GM12878 (cell line): ENCODE results near the gene CFAP54. TPM values are rescaled to one million over a fixed set of nuclear protein-coding genes. Genes with fewer than 3 reads are reported as not detected.

Source experiments
- ATAC-seq: fragments of 200-7000 bp; cut with Tn5 transposase; 3 replicates; pipeline ENCODE4 v1.9.1; 2020; ENCODE audit warnings: mild to moderate bottlenecking, moderate library complexity
- BruUV-seq: library from RNA; stranded (reverse); fragments of 400-500 nt; replicated peaks from 2 replicates; lab custom pipeline; 2021; lab: Mats Ljungman, UMichigan
- CTCF ChIA-PET: fragments of 300-600 bp; sonication (Branson Sonifier 250); formaldehyde crosslinking; extraction: SDS; loops from one replicate; lab custom pipeline; 2021; ENCODE audit warnings: inconsistent platforms; lab: Yijun Ruan, JAX
- POLR2A ChIA-PET: fragments of 350-600 bp; formaldehyde crosslinking; extraction: SDS; loops from one replicate; lab custom pipeline; 2021; ENCODE audit warnings: inconsistent platforms; lab: Charles Lee
- RAD21 ChIA-PET: fragments of 300-600 bp; sonication (Branson Sonifier 250); formaldehyde crosslinking; loops from one replicate; lab custom pipeline; 2023; ENCODE audit warnings: antibody characterized with exemption; ENCODE audit not compliant: unreplicated experiment; lab: Charles Lee
- SMC1A ChIA-PET: fragments of 300-600 bp; sonication (Branson Sonifier 250); formaldehyde crosslinking; loops from one replicate; lab custom pipeline; 2023; ENCODE audit not compliant: unreplicated experiment, uncharacterized antibody; lab: Charles Lee
- DNase-seq: peaks from one replicate; pipeline ENCODE4 v3.0.0-alpha.2; 2011; ENCODE audit warnings: low read depth, low spot score
- FAIRE-seq: peaks from 3 replicates; lab custom pipeline; 2011; peaks lifted over from hg19 to GRCh38; lab: Jason Lieb, UNC
- H2AFZ ChIP-seq: 2 replicates; pipeline ENCODE4 v1.6.0; 2011; ENCODE audit warnings: low read depth, low read length, control low read depth; ENCODE audit not compliant: control insufficient read depth
- H3K27ac ChIP-seq: 2 replicates; pipeline ENCODE4 v1.5.1; 2011; ENCODE audit warnings: control low read depth; ENCODE audit not compliant: control insufficient read depth, insufficient read depth
- H3K27me3 ChIP-seq, 2 experiments: replicated peaks in 1 of 2; 2 replicates each; pipeline versions ENCODE4 v1.6.0 to v1.6.1; 2011; ENCODE audit warnings: low read length in 1 of 2; ENCODE audit not compliant: control insufficient read depth in 2 of 2, insufficient read depth in 2 of 2
- H3K36me3 ChIP-seq, 2 experiments: 2 replicates each; pipeline ENCODE4 v1.5.1; 2011; ENCODE audit warnings: low read length in 1 of 2; ENCODE audit not compliant: control insufficient read depth in 2 of 2, insufficient read depth in 2 of 2
- H3K4me1 ChIP-seq: 2 replicates; pipeline ENCODE4 v1.6.1; 2011; ENCODE audit warnings: mild to moderate bottlenecking, low read length, moderate library complexity, mixed read lengths; ENCODE audit not compliant: control insufficient read depth, insufficient read depth
- H3K4me2 ChIP-seq: 2 replicates; pipeline ENCODE4 v1.6.0; 2011; ENCODE audit warnings: control low read depth; ENCODE audit not compliant: control insufficient read depth, insufficient read depth
- H3K4me3 ChIP-seq: fragments of 200-600 bp; sonication (generic); 2 replicates; pipeline ENCODE4 v1.5.1; 2016
- H3K79me2 ChIP-seq: 2 replicates; pipeline ENCODE4 v1.6.0; 2011; ENCODE audit warnings: low read length; ENCODE audit not compliant: control insufficient read depth, insufficient read depth
- H3K9ac ChIP-seq: 2 replicates; pipeline ENCODE4 v1.8.0; 2011; ENCODE audit warnings: low read length, control low read depth, mixed read lengths; ENCODE audit not compliant: control insufficient read depth, insufficient read depth
- H3K9me3 ChIP-seq: replicated peaks from 3 replicates; pipeline ENCODE4 v1.5.1; 2011; ENCODE audit warnings: mild to moderate bottlenecking, low read length; ENCODE audit not compliant: control insufficient read depth, insufficient read depth
- H4K20me1 ChIP-seq: 2 replicates; pipeline ENCODE4 v1.6.0; 2011; ENCODE audit not compliant: control insufficient read depth, insufficient read depth
- ASH2L ChIP-seq: fragments of 300-600, 200-600 bp; sonication (generic); IDR thresholded peaks from 2 replicates; pipeline ENCODE4 v1.6.1; 2017; ENCODE audit warnings: low read depth, mild to moderate bottlenecking, borderline replicate concordance
- CREB1 ChIP-seq: IDR thresholded peaks from 2 replicates; pipeline ENCODE4 v1.6.1; 2012; ENCODE audit warnings: low read depth, mild to moderate bottlenecking, inconsistent platforms
- DPF2 ChIP-seq: fragments of 450-650 bp; IDR thresholded peaks from 2 replicates; pipeline ENCODE4 v1.6.1; 2017; ENCODE audit warnings: mild to moderate bottlenecking
- ESRRA ChIP-seq: IDR thresholded peaks from 2 replicates; pipeline ENCODE4 v1.6.1; 2012; ENCODE audit warnings: mild to moderate bottlenecking, low read length, improper control_type of control experiment
- FOS ChIP-seq: IDR thresholded peaks from 3 replicates; pipeline ENCODE4 v1.6.1; 2011; ENCODE audit warnings: borderline replicate concordance; ENCODE audit not compliant: insufficient read length; ENCODE audit errors: extremely low read depth
- HDAC6 ChIP-seq: fragments of 200-600 bp; sonication (generic); IDR thresholded peaks from one replicate; pipeline ENCODE4 v1.8.0; 2017; ENCODE audit warnings: antibody characterized with exemption; ENCODE audit not compliant: unreplicated experiment
- HDGF ChIP-seq: fragments of 450-650 bp; IDR thresholded peaks from 2 replicates; pipeline ENCODE4 v1.6.1; 2016; ENCODE audit warnings: antibody characterized with exemption
- KDM1A ChIP-seq: fragments of 200-600 bp; sonication (generic); IDR thresholded peaks from 2 replicates; pipeline ENCODE4 v1.6.1; 2016; ENCODE audit warnings: borderline replicate concordance
- MTA2 ChIP-seq: fragments of 450-650 bp; IDR thresholded peaks from 2 replicates; pipeline ENCODE4 v1.6.1; 2016; ENCODE audit warnings: low read depth, mild to moderate bottlenecking, moderate library complexity
- NFIC ChIP-seq: IDR thresholded peaks from 2 replicates; pipeline ENCODE4 v1.6.1; 2012; ENCODE audit warnings: low read depth, mild to moderate bottlenecking, inconsistent platforms, low read length, moderate library complexity
- NR2C1 ChIP-seq: fragments of 450-650 bp; IDR thresholded peaks from 2 replicates; pipeline ENCODE4 v1.6.1; 2017; ENCODE audit warnings: antibody characterized with exemption, mild to moderate bottlenecking, moderate library complexity
- RB1 ChIP-seq: fragments of 450-650 bp; formaldehyde crosslinking; IDR thresholded peaks from 2 replicates; pipeline ENCODE4 v1.6.1; 2017; ENCODE audit warnings: mild to moderate bottlenecking, borderline replicate concordance
- SMAD1 ChIP-seq: fragments of 450-650 bp; IDR thresholded peaks from 2 replicates; pipeline ENCODE4 v1.6.1; 2018; ENCODE audit warnings: mild to moderate bottlenecking, low read depth; ENCODE audit not compliant: partially characterized antibody
- SPI1 ChIP-seq: IDR thresholded peaks from 2 replicates; pipeline ENCODE4 v1.6.1; 2011; ENCODE audit warnings: low read depth, mild to moderate bottlenecking, low read length, moderate library complexity, borderline replicate concordance; ENCODE audit not compliant: insufficient read depth
- STAT1 ChIP-seq: fragments of 450-650 bp; conservative IDR thresholded peaks from 2 replicates; pipeline ENCODE4 v1.6.1; 2014; ENCODE audit warnings: antibody characterized with exemption, mild to moderate bottlenecking
- WRNIP1 ChIP-seq: IDR thresholded peaks from 2 replicates; pipeline ENCODE4 v1.6.1; 2011; ENCODE audit warnings: low read depth, low read length, improper control_type of control experiment, borderline replicate concordance
- ZNF217 ChIP-seq: fragments of 450-650 bp; IDR thresholded peaks from 2 replicates; pipeline ENCODE4 v1.6.1; 2017; ENCODE audit warnings: antibody characterized with exemption, mild to moderate bottlenecking
- WGBS: methylation state at CpG from one replicate; pipeline ENCODE4 v1.1.6; 2016; ENCODE audit warnings: low lambda C conversion rate; ENCODE audit not compliant: insufficient replicate concordance, insufficient coverage; ENCODE audit errors: missing lambda C conversion rate; 5-methylcytosine and 5-hydroxymethylcytosine counted together
- in situ Hi-C: fragments of 300-500 bp; cut with MboI; formaldehyde crosslinking; loops from 9 replicates; pipeline ENCODE4 v1.14.3; 2018; ENCODE audit warnings: mixed read lengths
- intact Hi-C: fragments of 100-400 bp; cut with micrococcal nuclease; formaldehyde crosslinking; loops from one replicate; pipeline ENCODE4 v1.14.2; 2022; ENCODE audit not compliant: unreplicated experiment
- polyA plus RNA-seq, 11 experiments: library from polyadenylated mRNA; depleted of rRNA in 4 of 11; unstranded in 6 of 11; stranded (reverse) in 5 of 11; fragments of >200 nt; fragmentation: Nextera tagmentation in 4 of 11; fragmentation: Illumina TruSeq in 1 of 11; extraction: Ambion mirVana in 4 of 11; extraction: Trizol in 1 of 11; gene quantifications; 1 replicate in 1 of 11; 2 replicates in 10 of 11; pipeline versions ENCODE4 v1.2.1 to v1.2.3, GENCODE V29; 2011 to 2016; ENCODE audit warnings: inconsistent platforms in 2 of 11, missing spikeins in 2 of 11, low read depth in 1 of 11
- total RNA-seq, 4 experiments: library from RNA; depleted of rRNA in 3 of 4; stranded (reverse); fragments of >200 nt in 3 of 4; fragmentation: Illumina TruSeq in 1 of 4; extraction: Trizol in 1 of 4; gene quantifications; 2 replicates each; pipeline versions ENCODE4 v1.2.1 to v1.2.3, GENCODE V29; 2013 to 2021
- TF ChIP-seq, protein P1 (sequence below): IDR thresholded peaks from 2 replicates; pipeline ENCODE4 v1.6.1; 2012; ENCODE audit warnings: low read length, inconsistent platforms
- TF ChIP-seq, protein P2 (sequence below): fragments of 450-650 bp; IDR thresholded peaks from 2 replicates; pipeline ENCODE4 v1.6.1; 2017; ENCODE audit warnings: borderline replicate concordance
- TF ChIP-seq, protein P3 (sequence below): IDR thresholded peaks from 2 replicates; pipeline ENCODE4 v1.6.1; 2011; ENCODE audit warnings: borderline replicate concordance, low read depth, mild to moderate bottlenecking, moderate library complexity, low read length; ENCODE audit not compliant: insufficient read depth, poor library complexity, severe bottlenecking
- TF ChIP-seq, protein P4 (sequence below): fragments of 450-650 bp; IDR thresholded peaks from 2 replicates; pipeline ENCODE4 v1.6.1; 2016; ENCODE audit warnings: mild to moderate bottlenecking

Gene CFAP54
- total and polyA plus RNA-seq, 10 of the 15 experiments (the other 5 are each of a cell fraction or from before 2014, with no cell fraction given): 0.19 to 1.5 (median 0.56) TPM

- TF ChIP-seq, protein P1, sequence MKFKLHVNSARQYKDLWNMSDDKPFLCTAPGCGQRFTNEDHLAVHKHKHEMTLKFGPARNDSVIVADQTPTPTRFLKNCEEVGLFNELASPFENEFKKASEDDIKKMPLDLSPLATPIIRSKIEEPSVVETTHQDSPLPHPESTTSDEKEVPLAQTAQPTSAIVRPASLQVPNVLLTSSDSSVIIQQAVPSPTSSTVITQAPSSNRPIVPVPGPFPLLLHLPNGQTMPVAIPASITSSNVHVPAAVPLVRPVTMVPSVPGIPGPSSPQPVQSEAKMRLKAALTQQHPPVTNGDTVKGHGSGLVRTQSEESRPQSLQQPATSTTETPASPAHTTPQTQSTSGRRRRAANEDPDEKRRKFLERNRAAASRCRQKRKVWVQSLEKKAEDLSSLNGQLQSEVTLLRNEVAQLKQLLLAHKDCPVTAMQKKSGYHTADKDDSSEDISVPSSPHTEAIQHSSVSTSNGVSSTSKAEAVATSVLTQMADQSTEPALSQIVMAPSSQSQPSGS: no peak
- TF ChIP-seq NFIC (no peak), STAT1 (no peak), SMAD1 (no peak), KDM1A (no peak), ZNF217 (no peak), ASH2L (no peak)
- TF ChIP-seq, protein P2, sequence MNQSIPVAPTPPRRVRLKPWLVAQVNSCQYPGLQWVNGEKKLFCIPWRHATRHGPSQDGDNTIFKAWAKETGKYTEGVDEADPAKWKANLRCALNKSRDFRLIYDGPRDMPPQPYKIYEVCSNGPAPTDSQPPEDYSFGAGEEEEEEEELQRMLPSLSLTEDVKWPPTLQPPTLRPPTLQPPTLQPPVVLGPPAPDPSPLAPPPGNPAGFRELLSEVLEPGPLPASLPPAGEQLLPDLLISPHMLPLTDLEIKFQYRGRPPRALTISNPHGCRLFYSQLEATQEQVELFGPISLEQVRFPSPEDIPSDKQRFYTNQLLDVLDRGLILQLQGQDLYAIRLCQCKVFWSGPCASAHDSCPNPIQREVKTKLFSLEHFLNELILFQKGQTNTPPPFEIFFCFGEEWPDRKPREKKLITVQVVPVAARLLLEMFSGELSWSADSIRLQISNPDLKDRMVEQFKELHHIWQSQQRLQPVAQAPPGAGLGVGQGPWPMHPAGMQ: no peak
Observed at GRCh38 chr12:96648923-96649322, 159.5 kb downstream of the CFAP54 start (continued).

DNA sequence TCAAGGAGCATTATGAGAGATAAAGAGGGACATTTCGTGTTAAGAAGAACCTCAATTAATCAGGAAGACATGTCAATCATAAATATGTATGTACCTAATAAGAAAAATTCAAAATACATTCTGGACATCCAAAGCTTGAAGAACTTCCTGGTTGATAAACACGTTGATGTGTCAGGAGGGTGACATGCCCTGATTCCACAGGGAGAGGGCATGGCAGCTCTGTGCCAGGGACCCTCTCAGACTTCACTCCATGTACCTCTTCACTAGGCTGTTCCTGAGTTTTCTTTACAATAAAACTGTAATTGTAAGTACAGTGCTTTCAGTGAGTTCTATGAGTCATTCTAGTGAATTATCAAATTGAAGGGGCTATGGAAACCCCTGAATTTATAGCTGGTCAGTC, 163.5 kb downstream of the CFAP54 start:
- no peak overlapping the region for H3K27ac ChIP-seq
- in situ Hi-C loops (no loop called here), intact Hi-C loops (no loop called here)
- H4K20me1 ChIP-seq: no peaks in the 10 kb centered on the region
- no peaks in the 10 kb centered on the region; a peak in 1 of 4 replicates for H3K27me3 ChIP-seq
- BruUV-seq: no TSS peak
- no peaks in the 10 kb centered on the region for H3K36me3 ChIP-seq
- ATAC-seq: no peak
- no peak overlapping the region for H3K4me3 ChIP-seq
- H3K4me1 ChIP-seq: no peaks in the 10 kb centered on the region
- ChIA-PET POLR2A (no interaction called here), CTCF (no interaction called here), SMC1A (no interaction called here), RAD21 (no interaction called here)
- no peak for FAIRE-seq
- H3K79me2 ChIP-seq: no peaks in the 10 kb centered on the region
- no peak overlapping the region for H3K9ac ChIP-seq
- 0% methylated on average over 2 of the region's 2 CpGs for WGBS
- no peaks in the 10 kb centered on the region for H3K9me3 ChIP-seq
- H2AFZ ChIP-seq: no peak overlapping the region
- no peak for DNase-seq
- no peak overlapping the region for H3K4me2 ChIP-seq
- TF ChIP-seq HDGF (no peak), ESRRA (no peak), STAT1 (no peak), FOS (no peak), DPF2 (no peak), RB1 (no peak), NR2C1 (no peak), CREB1 (no peak), SPI1 (no peak), WRNIP1 (no peak), MTA2 (no peak), HDAC6 (no peak)
- TF ChIP-seq, protein P3, sequence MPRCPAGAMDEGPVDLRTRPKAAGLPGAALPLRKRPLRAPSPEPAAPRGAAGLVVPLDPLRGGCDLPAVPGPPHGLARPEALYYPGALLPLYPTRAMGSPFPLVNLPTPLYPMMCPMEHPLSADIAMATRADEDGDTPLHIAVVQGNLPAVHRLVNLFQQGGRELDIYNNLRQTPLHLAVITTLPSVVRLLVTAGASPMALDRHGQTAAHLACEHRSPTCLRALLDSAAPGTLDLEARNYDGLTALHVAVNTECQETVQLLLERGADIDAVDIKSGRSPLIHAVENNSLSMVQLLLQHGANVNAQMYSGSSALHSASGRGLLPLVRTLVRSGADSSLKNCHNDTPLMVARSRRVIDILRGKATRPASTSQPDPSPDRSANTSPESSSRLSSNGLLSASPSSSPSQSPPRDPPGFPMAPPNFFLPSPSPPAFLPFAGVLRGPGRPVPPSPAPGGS: no peak
- TF ChIP-seq, protein P4, sequence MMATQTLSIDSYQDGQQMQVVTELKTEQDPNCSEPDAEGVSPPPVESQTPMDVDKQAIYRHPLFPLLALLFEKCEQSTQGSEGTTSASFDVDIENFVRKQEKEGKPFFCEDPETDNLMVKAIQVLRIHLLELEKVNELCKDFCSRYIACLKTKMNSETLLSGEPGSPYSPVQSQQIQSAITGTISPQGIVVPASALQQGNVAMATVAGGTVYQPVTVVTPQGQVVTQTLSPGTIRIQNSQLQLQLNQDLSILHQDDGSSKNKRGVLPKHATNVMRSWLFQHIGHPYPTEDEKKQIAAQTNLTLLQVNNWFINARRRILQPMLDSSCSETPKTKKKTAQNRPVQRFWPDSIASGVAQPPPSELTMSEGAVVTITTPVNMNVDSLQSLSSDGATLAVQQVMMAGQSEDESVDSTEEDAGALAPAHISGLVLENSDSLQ: no peak
